Neutrophil (primary cell): ENCODE data around the gene ADAMTSL3.

Experiments used
- H3K27ac ChIP-seq: fragments of 200-600 bp; sonication (generic); 2 replicates; pipeline ENCODE4 v1.5.1; 2016; ENCODE audit warnings: mild to moderate bottlenecking, moderate library complexity
- H3K27me3 ChIP-seq: fragments of 200-600 bp; sonication (generic); 2 replicates; pipeline ENCODE4 v1.6.0; 2016; ENCODE audit warnings: mild to moderate bottlenecking
- H3K36me3 ChIP-seq: fragments of 200-600 bp; sonication (generic); 2 replicates; pipeline ENCODE4 v1.5.1; 2017
- H3K4me1 ChIP-seq, 2 experiments: fragments of 200-600 bp in 1 of 2; sonication (generic) in 1 of 2; 1 replicate in 1 of 2; 2 replicates in 1 of 2; pipeline versions ENCODE4 v1.5.1 to v1.6.1; 2013 to 2016; ENCODE audit warnings: low read depth in 1 of 2, low read length in 1 of 2, mild to moderate bottlenecking in 1 of 2, moderate library complexity in 1 of 2; ENCODE audit not compliant: control insufficient read depth in 1 of 2, insufficient read depth in 1 of 2
- H3K4me3 ChIP-seq, 2 experiments: fragments of 200-600 bp in 1 of 2; sonication (generic) in 1 of 2; 1 replicate in 1 of 2; 2 replicates in 1 of 2; pipeline ENCODE4 v1.5.1; 2013 to 2016; ENCODE audit warnings: low read depth in 1 of 2, low read length in 1 of 2, mild to moderate bottlenecking in 1 of 2, moderate library complexity in 1 of 2
- H3K9me3 ChIP-seq: fragments of 200-600 bp; sonication (generic); 2 replicates; pipeline ENCODE4 v1.5.1; 2016
- CTCF ChIP-seq: fragments of 200-600 bp; sonication (generic); IDR thresholded peaks from 2 replicates; pipeline ENCODE4 v1.5.1; 2016; ENCODE audit warnings: antibody characterized with exemption

Gene ADAMTSL3

GRCh38 chr15:83850015-83850414, 196.1 kb downstream of the ADAMTSL3 start:
- Histone ChIP-seq H3K4me3 (no peak overlapping the region), H3K27me3 (no peaks in the 10 kb centered on the region), H3K4me1 (no peaks in the 10 kb centered on the region), H3K9me3 (no peaks in the 10 kb centered on the region), H3K27ac (no peak overlapping the region), H3K36me3 (no peaks in the 10 kb centered on the region)
- no peak for TF ChIP-seq CTCF

GRCh38 chr15:83850501-83851245, 196.8 kb downstream of the ADAMTSL3 start:
- Histone ChIP-seq H3K4me1 (no peaks in the 10 kb centered on the region), H3K27me3 (no peaks in the 10 kb centered on the region), H3K9me3 (no peaks in the 10 kb centered on the region), H3K36me3 (no peaks in the 10 kb centered on the region), H3K27ac (no peak overlapping the region), H3K4me3 (no peak overlapping the region)
- no peak for TF ChIP-seq CTCF

- no peak overlapping the region for H3K4me3 ChIP-seq
- no peaks in the 10 kb centered on the region for H3K9me3 ChIP-seq
- no peaks in the 10 kb centered on the region for H3K36me3 ChIP-seq
- H3K27ac ChIP-seq: no peak overlapping the region
- no peak for TF ChIP-seq CTCF
- H3K4me1 ChIP-seq: no peaks in the 10 kb centered on the region
- no peaks in the 10 kb centered on the region for H3K27me3 ChIP-seq
These were observed 199.3 kb downstream of the ADAMTSL3 start for GRCh38 chr15:83853232-83853631.

GRCh38 chr15:83854321-83854720, 200.4 kb downstream of the ADAMTSL3 start:
- Histone ChIP-seq H3K4me1 (no peaks in the 10 kb centered on the region), H3K27me3 (no peaks in the 10 kb centered on the region), H3K9me3 (no peaks in the 10 kb centered on the region), H3K36me3 (no peaks in the 10 kb centered on the region), H3K27ac (no peak overlapping the region), H3K4me3 (no peak overlapping the region)
- TF ChIP-seq CTCF: no peak

- Histone ChIP-seq H3K36me3 (no peaks in the 10 kb centered on the region), H3K4me3 (no peak overlapping the region), H3K27ac (no peak overlapping the region), H3K27me3 (no peaks in the 10 kb centered on the region), H3K9me3 (no peaks in the 10 kb centered on the region), H3K4me1 (no peaks in the 10 kb centered on the region)
- TF ChIP-seq CTCF: no peak
These were observed 201.2 kb downstream of the ADAMTSL3 start for GRCh38 chr15:83854950-83855707.
